A549 (cell line): ENCODE data around the gene STIM1.

Experiments used
- BHLHE40 ChIP-seq: IDR thresholded peaks from 2 replicates; pipeline ENCODE4 v1.6.1; 2012; ENCODE audit warnings: low read depth, low read length, inconsistent platforms
- EP300 ChIP-seq, 2 experiments: fragments of >200 bp; sonication (Bioruptor Twin); formaldehyde crosslinking; IDR thresholded peaks; 2 replicates in 1 of 2; 3 replicates in 1 of 2; pipeline ENCODE4 v1.6.1; 2016 to 2017
- MAZ ChIP-seq: fragments of 150-350 bp; IDR thresholded peaks from 2 replicates; pipeline ENCODE4 v1.6.1; 2014; ENCODE audit warnings: antibody characterized with exemption, low read depth, low read length, borderline replicate concordance
- MYC ChIP-seq: IDR thresholded peaks from 2 replicates; pipeline ENCODE4 v1.6.1; 2012; ENCODE audit warnings: mild to moderate bottlenecking, inconsistent platforms, low read length, improper control_type of control experiment, borderline replicate concordance
- POLR2A ChIP-seq: IDR thresholded peaks from 2 replicates; pipeline ENCODE4 v1.6.1; 2012; ENCODE audit warnings: mild to moderate bottlenecking, low read length
- POLR2AphosphoS2 ChIP-seq: conservative IDR thresholded peaks from 2 replicates; pipeline ENCODE4 v1.6.1; 2012; ENCODE audit warnings: low read length, improper control_type of control experiment, inconsistent platforms
- RAD21 ChIP-seq, 2 experiments: fragments of >200 bp in 1 of 2; sonication (Bioruptor Twin) in 1 of 2; formaldehyde crosslinking in 1 of 2; IDR thresholded peaks in 1 of 2; conservative IDR thresholded peaks in 1 of 2; 2 replicates in 1 of 2; 3 replicates in 1 of 2; pipeline ENCODE4 v1.6.1; 2012 to 2018; ENCODE audit warnings: inconsistent platforms in 1 of 2
- RFX5 ChIP-seq: fragments of 450-650 bp; IDR thresholded peaks from 2 replicates; pipeline ENCODE4 v1.7.1; 2014; ENCODE audit warnings: antibody characterized with exemption, mild to moderate bottlenecking, moderate library complexity
- SMC3 ChIP-seq: fragments of >200 bp; sonication (Bioruptor Twin); formaldehyde crosslinking; IDR thresholded peaks from 3 replicates; pipeline ENCODE4 v1.6.1; 2018; ENCODE audit warnings: inconsistent platforms
- TF ChIP-seq, protein P1 (sequence below): fragments of >200 bp; sonication (Bioruptor Twin); formaldehyde crosslinking; IDR thresholded peaks from 3 replicates; pipeline ENCODE4 v1.5.1; 2016
- TF ChIP-seq, protein P2 (sequence below): fragments of 450-650 bp; IDR thresholded peaks from 2 replicates; pipeline ENCODE4 v1.6.1; 2014; ENCODE audit warnings: antibody characterized with exemption
- TF ChIP-seq, protein P3 (sequence below): fragments of 200-600 bp; sonication (generic); IDR thresholded peaks from 2 replicates; pipeline ENCODE4 v1.6.1; 2016; ENCODE audit warnings: antibody characterized with exemption, mild to moderate bottlenecking, moderate library complexity

DNA sequence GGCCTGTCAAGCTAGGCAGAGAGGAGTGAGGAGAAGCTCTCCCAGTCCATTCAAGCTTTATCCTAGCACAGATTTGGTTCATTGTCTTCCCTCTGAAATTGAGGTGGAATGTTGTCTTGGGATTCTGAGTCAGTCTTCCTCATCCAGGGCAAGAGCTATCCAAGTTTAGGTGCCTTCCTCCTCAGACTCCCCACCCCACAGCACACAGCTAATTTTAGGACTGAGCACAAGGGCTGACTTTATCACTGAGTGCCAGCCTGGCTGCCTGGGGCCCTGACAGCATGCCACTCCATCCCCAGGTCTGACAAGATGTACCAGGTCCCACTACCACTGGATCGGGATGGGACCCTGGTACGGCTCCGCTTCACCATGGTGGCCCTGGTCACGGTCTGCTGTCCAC is 44.5 kb upstream of the STIM1 start:
- TF ChIP-seq, protein P1, sequence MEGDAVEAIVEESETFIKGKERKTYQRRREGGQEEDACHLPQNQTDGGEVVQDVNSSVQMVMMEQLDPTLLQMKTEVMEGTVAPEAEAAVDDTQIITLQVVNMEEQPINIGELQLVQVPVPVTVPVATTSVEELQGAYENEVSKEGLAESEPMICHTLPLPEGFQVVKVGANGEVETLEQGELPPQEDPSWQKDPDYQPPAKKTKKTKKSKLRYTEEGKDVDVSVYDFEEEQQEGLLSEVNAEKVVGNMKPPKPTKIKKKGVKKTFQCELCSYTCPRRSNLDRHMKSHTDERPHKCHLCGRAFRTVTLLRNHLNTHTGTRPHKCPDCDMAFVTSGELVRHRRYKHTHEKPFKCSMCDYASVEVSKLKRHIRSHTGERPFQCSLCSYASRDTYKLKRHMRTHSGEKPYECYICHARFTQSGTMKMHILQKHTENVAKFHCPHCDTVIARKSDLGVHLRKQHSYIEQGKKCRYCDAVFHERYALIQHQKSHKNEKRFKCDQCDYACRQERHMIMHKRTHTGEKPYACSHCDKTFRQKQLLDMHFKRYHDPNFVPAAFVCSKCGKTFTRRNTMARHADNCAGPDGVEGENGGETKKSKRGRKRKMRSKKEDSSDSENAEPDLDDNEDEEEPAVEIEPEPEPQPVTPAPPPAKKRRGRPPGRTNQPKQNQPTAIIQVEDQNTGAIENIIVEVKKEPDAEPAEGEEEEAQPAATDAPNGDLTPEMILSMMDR: no peak
- TF ChIP-seq SMC3 (no peak), RFX5 (no peak), POLR2A (no peak), MAZ (no peak), POLR2AphosphoS2 (no peak), RAD21 (conservative IDR thresholded peaks at IDR 0.05 in 1 of 2, IDR thresholded peaks at IDR 0.05 in 1 of 2) (no peak), BHLHE40 (no peak), MYC (no peak), EP300 (IDR thresholded peaks at IDR 0.05) (no peak)
- TF ChIP-seq, protein P2, sequence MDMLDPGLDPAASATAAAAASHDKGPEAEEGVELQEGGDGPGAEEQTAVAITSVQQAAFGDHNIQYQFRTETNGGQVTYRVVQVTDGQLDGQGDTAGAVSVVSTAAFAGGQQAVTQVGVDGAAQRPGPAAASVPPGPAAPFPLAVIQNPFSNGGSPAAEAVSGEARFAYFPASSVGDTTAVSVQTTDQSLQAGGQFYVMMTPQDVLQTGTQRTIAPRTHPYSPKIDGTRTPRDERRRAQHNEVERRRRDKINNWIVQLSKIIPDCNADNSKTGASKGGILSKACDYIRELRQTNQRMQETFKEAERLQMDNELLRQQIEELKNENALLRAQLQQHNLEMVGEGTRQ: no peak
- TF ChIP-seq, protein P3, sequence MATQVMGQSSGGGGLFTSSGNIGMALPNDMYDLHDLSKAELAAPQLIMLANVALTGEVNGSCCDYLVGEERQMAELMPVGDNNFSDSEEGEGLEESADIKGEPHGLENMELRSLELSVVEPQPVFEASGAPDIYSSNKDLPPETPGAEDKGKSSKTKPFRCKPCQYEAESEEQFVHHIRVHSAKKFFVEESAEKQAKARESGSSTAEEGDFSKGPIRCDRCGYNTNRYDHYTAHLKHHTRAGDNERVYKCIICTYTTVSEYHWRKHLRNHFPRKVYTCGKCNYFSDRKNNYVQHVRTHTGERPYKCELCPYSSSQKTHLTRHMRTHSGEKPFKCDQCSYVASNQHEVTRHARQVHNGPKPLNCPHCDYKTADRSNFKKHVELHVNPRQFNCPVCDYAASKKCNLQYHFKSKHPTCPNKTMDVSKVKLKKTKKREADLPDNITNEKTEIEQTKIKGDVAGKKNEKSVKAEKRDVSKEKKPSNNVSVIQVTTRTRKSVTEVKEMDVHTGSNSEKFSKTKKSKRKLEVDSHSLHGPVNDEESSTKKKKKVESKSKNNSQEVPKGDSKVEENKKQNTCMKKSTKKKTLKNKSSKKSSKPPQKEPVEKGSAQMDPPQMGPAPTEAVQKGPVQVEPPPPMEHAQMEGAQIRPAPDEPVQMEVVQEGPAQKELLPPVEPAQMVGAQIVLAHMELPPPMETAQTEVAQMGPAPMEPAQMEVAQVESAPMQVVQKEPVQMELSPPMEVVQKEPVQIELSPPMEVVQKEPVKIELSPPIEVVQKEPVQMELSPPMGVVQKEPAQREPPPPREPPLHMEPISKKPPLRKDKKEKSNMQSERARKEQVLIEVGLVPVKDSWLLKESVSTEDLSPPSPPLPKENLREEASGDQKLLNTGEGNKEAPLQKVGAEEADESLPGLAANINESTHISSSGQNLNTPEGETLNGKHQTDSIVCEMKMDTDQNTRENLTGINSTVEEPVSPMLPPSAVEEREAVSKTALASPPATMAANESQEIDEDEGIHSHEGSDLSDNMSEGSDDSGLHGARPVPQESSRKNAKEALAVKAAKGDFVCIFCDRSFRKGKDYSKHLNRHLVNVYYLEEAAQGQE: no peak
